Choroid plexus epithelial cell (primary cell): ENCODE data around the gene SYT8.

ENCODE experiments used
- DNase-seq: peaks from one replicate; pipeline ENCODE4 v3.0.0-alpha.2; 2010; ENCODE audit warnings: low read depth
- H3K4me3 ChIP-seq: 2 replicates; pipeline ENCODE4 v1.5.1; 2011; ENCODE audit warnings: low read depth, mild to moderate bottlenecking, control low read depth, low read length, moderate library complexity
- CTCF ChIP-seq: conservative IDR thresholded peaks from 2 replicates; pipeline ENCODE4 v1.5.1; 2011; ENCODE audit warnings: low read depth, mild to moderate bottlenecking, control low read depth, inconsistent platforms, low read length, moderate library complexity

Gene SYT8, protein sequence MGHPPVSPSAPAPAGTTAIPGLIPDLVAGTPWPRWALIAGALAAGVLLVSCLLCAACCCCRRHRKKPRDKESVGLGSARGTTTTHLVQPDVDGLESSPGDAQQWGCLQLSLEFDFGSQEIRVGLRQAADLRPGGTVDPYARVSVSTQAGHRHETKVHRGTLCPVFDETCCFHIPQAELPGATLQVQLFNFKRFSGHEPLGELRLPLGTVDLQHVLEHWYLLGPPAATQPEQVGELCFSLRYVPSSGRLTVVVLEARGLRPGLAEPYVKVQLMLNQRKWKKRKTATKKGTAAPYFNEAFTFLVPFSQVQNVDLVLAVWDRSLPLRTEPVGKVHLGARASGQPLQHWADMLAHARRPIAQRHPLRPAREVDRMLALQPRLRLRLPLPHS

GRCh38 chr11:1834779-1835670 lies at the start of gene SYT8:
SYT8 (plus strand) TSS chr11:1834990; CDS start chr11:1835106, 116 bp downstream.
- no peak for TF ChIP-seq CTCF

GRCh38 chr11:1785749-1786413 lies 48.9 kb upstream of the SYT8 start:
- H3K4me3 ChIP-seq: no peak overlapping the region
- no peak for TF ChIP-seq CTCF
- no peak for DNase-seq

More at GRCh38 chr11:1834779-1835670, at the start of gene SYT8:
- H3K4me3 ChIP-seq: no peak within 1 kb of the TSS
- no peak for DNase-seq

DNA sequence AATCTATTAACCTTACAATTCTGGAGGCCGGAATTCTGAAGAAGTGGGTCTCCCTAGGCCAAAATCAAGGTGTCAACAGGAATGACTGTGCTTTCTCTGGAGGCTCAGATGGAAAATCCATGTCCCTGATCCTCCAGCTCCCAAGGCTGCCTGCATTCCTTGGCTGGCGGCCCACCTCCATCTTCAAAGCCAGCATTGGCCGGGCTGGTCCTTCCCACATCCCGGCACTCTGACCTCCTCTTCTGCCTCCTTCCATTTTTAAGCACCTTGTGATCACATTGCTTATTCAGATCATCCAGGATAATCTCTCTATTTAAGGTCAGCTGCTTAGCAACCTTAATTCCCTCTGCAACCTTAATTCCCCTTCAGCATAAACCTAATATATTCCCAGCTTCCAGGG lies 48.3 kb upstream of the SYT8 start:
- DNase-seq: no peak
- no peak for TF ChIP-seq CTCF
- H3K4me3 ChIP-seq: no peak overlapping the region

DNA sequence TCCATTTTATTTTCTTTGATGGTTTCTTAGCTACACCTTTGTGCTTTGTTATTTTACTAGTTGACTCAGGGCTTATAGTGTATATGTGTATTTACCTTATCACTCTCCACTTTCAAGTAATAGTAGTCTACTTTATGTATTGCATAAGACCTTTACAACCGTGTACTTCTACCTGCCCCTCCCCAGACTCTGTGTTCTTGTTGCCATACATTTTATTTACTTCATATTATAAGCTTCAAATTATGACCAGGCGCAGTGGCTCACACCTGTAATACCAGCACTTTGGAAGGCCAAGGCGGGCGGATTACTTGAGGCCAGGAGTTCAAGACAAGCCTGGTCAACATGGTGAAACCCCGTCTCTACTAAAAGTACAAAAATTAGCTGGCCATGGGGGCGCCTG lies 42.9 kb upstream of the SYT8 start:
- no peak for DNase-seq
- no peak for TF ChIP-seq CTCF
- no peak overlapping the region for H3K4me3 ChIP-seq

DNA sequence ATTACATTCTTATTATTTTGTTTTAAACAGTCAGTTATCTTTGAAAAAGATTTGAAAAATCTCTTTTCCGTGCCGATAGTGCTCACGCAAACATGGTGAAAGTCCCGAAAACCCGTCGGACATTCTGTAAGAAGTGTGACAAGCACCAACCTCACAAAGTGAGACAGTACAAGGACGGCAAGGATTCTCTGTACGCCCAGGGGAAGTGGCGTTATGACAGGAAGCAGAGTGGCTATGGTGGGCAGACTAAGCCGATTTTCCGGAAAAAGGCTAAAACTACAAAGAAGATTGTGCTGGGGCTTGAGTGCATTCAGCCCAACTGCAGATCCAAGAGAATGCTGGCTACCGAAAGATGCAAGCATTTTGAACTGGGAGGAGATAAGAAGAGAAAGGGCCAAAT lies 42.3 kb upstream of the SYT8 start:
- no peak for TF ChIP-seq CTCF
- H3K4me3 ChIP-seq: no peak overlapping the region
- no peak for DNase-seq

- no peak for TF ChIP-seq CTCF
Measured at GRCh38 chr11:1793081-1793480, 41.7 kb upstream of the SYT8 start.

More at GRCh38 chr11:1793081-1793480, 41.7 kb upstream of the SYT8 start:
- DNase-seq: no peak
- no peak overlapping the region for H3K4me3 ChIP-seq
